ENCODE results near the gene PLEKHA5.

GRCh38 chr12:19409376-19409775 is 279.8 kb downstream of the PLEKHA5 start:
- no peak for TF ChIP-seq CTCF (IDR thresholded peaks at IDR 0.05)
- TF ChIP-seq POLR2A (IDR thresholded peaks at IDR 0.05): no peak
- TF ChIP-seq POLR2AphosphoS5 (IDR thresholded peaks at IDR 0.05): no peak
